IMR-90 (cell line): Measurements from ENCODE around the gene H1-8. TPM values are rescaled to one million over a fixed set of nuclear protein-coding genes. Genes with fewer than 3 reads are reported as not detected.

Source experiments
- ATAC-seq: fragments of 200-7000 bp; cut with Tn5 transposase; 2 replicates; pipeline ENCODE4 v1.9.1; 2020; ENCODE audit warnings: low read depth, mild to moderate bottlenecking, moderate library complexity
- BruUV-seq: library from RNA; stranded (reverse); fragments of 400-500 nt; replicated peaks from 2 replicates; lab custom pipeline; 2021; lab: Mats Ljungman, UMichigan
- CTCF ChIA-PET: fragments of 300-600 bp; formaldehyde crosslinking; extraction: SDS; loops from one replicate; lab custom pipeline; 2021; ENCODE audit warnings: antibody characterized with exemption; lab: Yijun Ruan, JAX
- POLR2A ChIA-PET: fragments of 300-600 bp; sonication (Branson Sonifier 250); formaldehyde crosslinking; loops from one replicate; lab custom pipeline; 2022; ENCODE audit warnings: antibody characterized with exemption; ENCODE audit not compliant: unreplicated experiment; lab: Charles Lee
- DNase-seq: peaks from one replicate; pipeline ENCODE4 v3.0.0; 2013
- H2AFZ ChIP-seq: replicated peaks from 2 replicates; pipeline ENCODE3; 2013; ENCODE audit warnings: low read length, mild to moderate bottlenecking; ENCODE audit not compliant: poor library complexity
- H2AK5ac ChIP-seq: 2 replicates; pipeline ENCODE4 v1.6.1; 2013; ENCODE audit warnings: low read depth, low read length, inconsistent platforms
- H2AK9ac ChIP-seq: replicated peaks from 2 replicates; pipeline ENCODE3; 2013; ENCODE audit warnings: mild to moderate bottlenecking, low read depth, low read length, moderate library complexity; ENCODE audit not compliant: poor library complexity
- H2BK120ac ChIP-seq: 2 replicates; pipeline ENCODE4 v1.6.1; 2013; ENCODE audit warnings: low read depth, low read length, inconsistent platforms
- H2BK15ac ChIP-seq: 3 replicates; pipeline ENCODE4 v1.6.1; 2013; ENCODE audit warnings: low read depth, low read length, inconsistent platforms
- H2BK20ac ChIP-seq: 2 replicates; pipeline ENCODE4 v1.6.1; 2013; ENCODE audit warnings: low read depth, mild to moderate bottlenecking, inconsistent platforms, low read length, moderate library complexity
- H2BK5ac ChIP-seq: 2 replicates; pipeline ENCODE4 v1.6.1; 2013; ENCODE audit warnings: mild to moderate bottlenecking, low read depth, low read length, inconsistent platforms; ENCODE audit not compliant: poor library complexity, severe bottlenecking
- H3K14ac ChIP-seq: replicated peaks from 2 replicates; pipeline ENCODE4 v1.6.1; 2013; ENCODE audit warnings: low read depth, low read length, inconsistent platforms
- H3K18ac ChIP-seq: 2 replicates; pipeline ENCODE4 v1.6.1; 2013; ENCODE audit warnings: low read depth, low read length, control low read depth
- H3K23ac ChIP-seq: 2 replicates; pipeline ENCODE4 v1.6.1; 2013; ENCODE audit warnings: low read depth, low read length, inconsistent platforms
- H3K27ac ChIP-seq: 2 replicates; pipeline ENCODE4 v1.5.1; 2013; ENCODE audit warnings: mild to moderate bottlenecking, control low read depth, low read length; ENCODE audit not compliant: insufficient read depth
- H3K27me3 ChIP-seq: 2 replicates; pipeline ENCODE4 v1.6.1; 2013; ENCODE audit warnings: low read length; ENCODE audit not compliant: control insufficient read depth, insufficient read depth
- H3K36me3 ChIP-seq: 2 replicates; pipeline ENCODE4 v1.6.1; 2013; ENCODE audit warnings: low read length, mixed read lengths; ENCODE audit not compliant: control insufficient read depth, insufficient read depth
- H3K4ac ChIP-seq: 2 replicates; pipeline ENCODE4 v1.6.1; 2013; ENCODE audit warnings: low read depth, low read length, inconsistent platforms
- H3K4me1 ChIP-seq: 2 replicates; pipeline ENCODE4 v1.6.1; 2013; ENCODE audit warnings: low read length, mixed read lengths; ENCODE audit not compliant: control insufficient read depth, insufficient read depth
- H3K4me2 ChIP-seq: 2 replicates; pipeline ENCODE4 v1.6.1; 2013; ENCODE audit warnings: low read depth, mild to moderate bottlenecking, control low read depth, low read length, moderate library complexity
- H3K4me3 ChIP-seq: 2 replicates; pipeline ENCODE4 v1.5.1; 2013; ENCODE audit warnings: low read depth, mild to moderate bottlenecking, control low read depth, low read length, moderate library complexity; ENCODE audit not compliant: insufficient read depth
- H3K56ac ChIP-seq: 2 replicates; pipeline ENCODE4 v1.6.1; 2013; ENCODE audit warnings: low read length, inconsistent platforms; ENCODE audit not compliant: insufficient read depth; ENCODE audit errors: extremely low read depth
- H3K79me1 ChIP-seq, 2 experiments: 2 replicates each; pipeline ENCODE4 v1.6.1; 2013; ENCODE audit warnings: low read length in 2 of 2, inconsistent platforms in 1 of 2, low read depth in 1 of 2
- H3K9ac ChIP-seq: 2 replicates; pipeline ENCODE4 v1.6.1; 2013; ENCODE audit warnings: low read depth, low read length, control low read depth
- H3K9me1 ChIP-seq: 2 replicates; pipeline ENCODE4 v1.6.1; 2013; ENCODE audit warnings: low read length, inconsistent platforms; ENCODE audit not compliant: insufficient read depth
- H3K9me3 ChIP-seq: 2 replicates; pipeline ENCODE4 v1.6.1; 2013; ENCODE audit warnings: low read length; ENCODE audit not compliant: control insufficient read depth, insufficient read depth
- H4K20me1 ChIP-seq: 2 replicates; pipeline ENCODE4 v1.6.1; 2013; ENCODE audit warnings: low read length, inconsistent platforms; ENCODE audit not compliant: insufficient read depth
- H4K5ac ChIP-seq: 2 replicates; pipeline ENCODE4 v1.6.1; 2013; ENCODE audit warnings: mild to moderate bottlenecking, low read depth, low read length, control low read depth
- H4K8ac ChIP-seq, 2 experiments: 2 replicates each; pipeline ENCODE4 v1.6.1; 2013; ENCODE audit warnings: low read depth in 2 of 2, low read length in 2 of 2, control low read depth in 1 of 2, inconsistent platforms in 1 of 2
- H4K91ac ChIP-seq: 2 replicates; pipeline ENCODE4 v1.6.1; 2013; ENCODE audit warnings: low read depth, low read length, inconsistent platforms; ENCODE audit not compliant: insufficient read depth
- BHLHE40 ChIP-seq: fragments of 150-350 bp; IDR thresholded peaks from 2 replicates; pipeline ENCODE4 v1.6.1; 2016; ENCODE audit warnings: mild to moderate bottlenecking, low read depth, low read length
- CEBPB ChIP-seq: IDR thresholded peaks from 2 replicates; pipeline ENCODE4 v1.6.1; 2012; ENCODE audit warnings: low read depth, low read length, improper control_type of control experiment
- MAFK ChIP-seq: IDR thresholded peaks from 2 replicates; pipeline ENCODE4 v1.6.1; 2012; ENCODE audit warnings: low read depth, low read length, improper control_type of control experiment
- MXI1 ChIP-seq: IDR thresholded peaks from 2 replicates; pipeline ENCODE4 v1.6.1; 2012; ENCODE audit warnings: low read depth, mild to moderate bottlenecking, low read length, moderate library complexity, borderline replicate concordance
- POLR2A ChIP-seq: IDR thresholded peaks from 2 replicates; pipeline ENCODE4 v1.6.1; 2012; ENCODE audit warnings: mild to moderate bottlenecking, low read depth, low read length
- RAD21 ChIP-seq: IDR thresholded peaks from 2 replicates; pipeline ENCODE4 v1.6.1; 2012; ENCODE audit warnings: low read length, improper control_type of control experiment
- RCOR1 ChIP-seq: IDR thresholded peaks from 2 replicates; pipeline ENCODE4 v1.6.1; 2012; ENCODE audit warnings: mild to moderate bottlenecking, low read length, improper control_type of control experiment; ENCODE audit not compliant: insufficient replicate concordance
- RFX5 ChIP-seq: IDR thresholded peaks from 2 replicates; pipeline ENCODE4 v1.8.0; 2012; ENCODE audit warnings: low read depth, mild to moderate bottlenecking, low read length, moderate library complexity
- SMC3 ChIP-seq: fragments of 150-350 bp; IDR thresholded peaks from 2 replicates; pipeline ENCODE4 v1.6.1; 2016; ENCODE audit warnings: low read depth, mild to moderate bottlenecking, antibody characterized with exemption, low read length, moderate library complexity
- WGBS, 2 experiments: methylation state at CpG; one replicate each; pipeline versions ENCODE4 v1.1.5 to v1.1.7; 2013; ENCODE audit warnings: missing lambda C conversion rate in 2 of 2; ENCODE audit not compliant: insufficient read length in 1 of 2; ENCODE audit errors: extremely low coverage in 2 of 2; 5-methylcytosine and 5-hydroxymethylcytosine counted together
- dilution Hi-C: fragments of 300-500 bp; cut with HindIII; formaldehyde crosslinking; loops from one replicate; pipeline ENCODE4 v1.14.3; 2018; ENCODE audit warnings: low sequenced_read_pairs; ENCODE audit not compliant: unreplicated experiment
- in situ Hi-C: fragments of 300-500 bp; cut with MboI; formaldehyde crosslinking; loops from 3 replicates; pipeline ENCODE4 v1.14.3; 2019; ENCODE audit warnings: low sequenced_read_pairs, inconsistent platforms, mixed read lengths
- intact Hi-C: fragments of 100-400 bp; cut with micrococcal nuclease; formaldehyde crosslinking; loops from 2 replicates; pipeline ENCODE4 v1.10.0; 2022
- polyA plus RNA-seq, 3 experiments: library from polyadenylated mRNA; depleted of rRNA; stranded (reverse); fragments of >200 nt; gene quantifications; 2 replicates each; pipeline ENCODE4 v1.2.3, GENCODE V29; 2012; ENCODE audit warnings: low replicate concordance in 1 of 3
- total RNA-seq: library from RNA; depleted of rRNA; stranded (reverse); fragments of >200 nt; gene quantifications from 2 replicates; pipeline ENCODE4 v1.2.3, GENCODE V29; 2012

The H1-8 gene
- total and polyA plus RNA-seq, 2 of the 4 experiments (the other 2 are of a cell fraction): not detected

DNA sequence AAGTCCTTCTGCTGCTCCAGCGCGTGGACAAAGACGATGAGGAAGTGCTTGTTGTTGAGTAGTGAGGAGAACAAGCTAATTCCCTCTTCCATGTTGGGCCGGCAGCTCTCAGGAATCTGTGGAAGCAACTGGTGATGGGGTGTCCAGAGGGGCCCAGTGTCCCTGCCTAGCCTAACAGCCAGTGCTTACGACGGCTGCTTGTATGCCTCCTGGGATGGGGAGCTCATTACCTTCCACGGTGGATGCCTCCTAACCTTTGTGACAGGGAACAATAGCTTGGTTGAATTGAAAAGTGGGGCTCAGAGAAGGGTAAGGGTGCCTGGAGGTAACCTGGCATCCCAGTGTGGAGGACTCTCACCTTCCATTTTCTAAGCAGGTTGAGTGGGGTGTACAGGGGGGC is 22.9 kb downstream of the H1-8 start:
- Histone ChIP-seq H4K8ac (no peak overlapping the region), H3K79me1 (peaks cover 0 to 7% of the 10 kb centered on the region in 2 experiments; a peak in 1 of 4 replicates), H2AK9ac (peak overlapping the region; percentile 79), H3K9me3 (no peaks in the 10 kb centered on the region), H3K27me3 (no peaks in the 10 kb centered on the region), H3K4ac (no peak overlapping the region), H2BK15ac (no peak overlapping the region), H2BK120ac (no peak overlapping the region), H3K18ac (no peak overlapping the region), H3K9me1 (peaks cover 9% of the 10 kb centered on the region), H4K5ac (no peak overlapping the region), H4K20me1 (no peaks in the 10 kb centered on the region), H3K27ac (no peak overlapping the region), H2BK20ac (no peak overlapping the region), H3K56ac (no peak overlapping the region), H4K91ac (no peak overlapping the region), H3K9ac (no peak overlapping the region), H3K14ac (no peak overlapping the region), H3K4me2 (no peak overlapping the region), H3K36me3 (peaks cover 45% of the 10 kb centered on the region), H3K23ac (no peak overlapping the region), H3K4me1 (peaks cover 9% of the 10 kb centered on the region), H2AFZ (no peak overlapping the region), H3K4me3 (no peak overlapping the region), H2AK5ac (no peak overlapping the region), H2BK5ac (no peak overlapping the region)
- no peak for TF ChIP-seq SMC3
- TF ChIP-seq RAD21: no peak
- no peak for TF ChIP-seq RFX5
- TF ChIP-seq CEBPB: no peak
- TF ChIP-seq MAFK: no peak
- TF ChIP-seq RCOR1: no peak
- no peak for TF ChIP-seq MXI1
- TF ChIP-seq BHLHE40: no peak
- no peak for TF ChIP-seq POLR2A
- no TSS peak for BruUV-seq
- no peak for DNase-seq
- ChIA-PET POLR2A (no interaction called here), CTCF (interaction anchor here (0.8 kb wide), 1 partner anchor 264 kb away, joined by 3 read pairs; no protein-coding TSS in a partner anchor)
- intact Hi-C loops: no loop called here
- WGBS, 2 experiments: no CpG with 5 or more reads among the region's 7 CpGs
- dilution Hi-C loops: no loop called here
- no peak for ATAC-seq
- in situ Hi-C loops: no loop called here
